AG04450 (cell line): ENCODE data around the gene RAB36. TPM values are rescaled to one million over a fixed set of nuclear protein-coding genes. Genes with fewer than 3 reads are reported as not detected.

Experiments used
- CTCF ChIA-PET: fragments of 300-600, 350-600 bp; formaldehyde crosslinking; extraction: SDS; loops from one replicate; lab custom pipeline; 2022; ENCODE audit warnings: antibody characterized with exemption, inconsistent platforms; lab: Charles Lee
- POLR2A ChIA-PET: fragments of 350-600 bp; formaldehyde crosslinking; extraction: SDS; loops from one replicate; lab custom pipeline; 2021; ENCODE audit warnings: antibody characterized with exemption, inconsistent platforms; lab: Yijun Ruan, JAX
- DNase-seq: peaks from one replicate; pipeline ENCODE4 v3.0.0-alpha.2; 2011; ENCODE audit warnings: low read depth, low spot score
- H3K27ac ChIP-seq: one replicate; pipeline ENCODE4 v1.5.1; 2012; ENCODE audit warnings: low read depth, low read length, control low read depth
- H3K27me3 ChIP-seq: one replicate; pipeline ENCODE4 v1.6.0; 2012; ENCODE audit warnings: low read length; ENCODE audit not compliant: control insufficient read depth, insufficient read depth
- H3K4me3 ChIP-seq: 2 replicates; pipeline ENCODE4 v1.5.1; 2011; ENCODE audit warnings: mild to moderate bottlenecking, low read depth, low read length, control low read depth
- H3K9me3 ChIP-seq: 2 replicates; pipeline ENCODE4 v1.5.1; 2012; ENCODE audit warnings: low read length; ENCODE audit not compliant: control insufficient read depth, insufficient read depth
- polyA plus RNA-seq: library from polyadenylated mRNA; depleted of rRNA; stranded (reverse); fragments of >200 nt; gene quantifications from 2 replicates; pipeline ENCODE4 v1.2.3, GENCODE V29; 2011
- TF ChIP-seq, protein P1 (sequence below): IDR thresholded peaks from 2 replicates; pipeline ENCODE4 v1.5.1; 2011; ENCODE audit warnings: low read depth, low read length, control low read depth, inconsistent platforms

Gene RAB36
- polyA plus RNA-seq, 1 experiment, result 2.6 TPM

DNA sequence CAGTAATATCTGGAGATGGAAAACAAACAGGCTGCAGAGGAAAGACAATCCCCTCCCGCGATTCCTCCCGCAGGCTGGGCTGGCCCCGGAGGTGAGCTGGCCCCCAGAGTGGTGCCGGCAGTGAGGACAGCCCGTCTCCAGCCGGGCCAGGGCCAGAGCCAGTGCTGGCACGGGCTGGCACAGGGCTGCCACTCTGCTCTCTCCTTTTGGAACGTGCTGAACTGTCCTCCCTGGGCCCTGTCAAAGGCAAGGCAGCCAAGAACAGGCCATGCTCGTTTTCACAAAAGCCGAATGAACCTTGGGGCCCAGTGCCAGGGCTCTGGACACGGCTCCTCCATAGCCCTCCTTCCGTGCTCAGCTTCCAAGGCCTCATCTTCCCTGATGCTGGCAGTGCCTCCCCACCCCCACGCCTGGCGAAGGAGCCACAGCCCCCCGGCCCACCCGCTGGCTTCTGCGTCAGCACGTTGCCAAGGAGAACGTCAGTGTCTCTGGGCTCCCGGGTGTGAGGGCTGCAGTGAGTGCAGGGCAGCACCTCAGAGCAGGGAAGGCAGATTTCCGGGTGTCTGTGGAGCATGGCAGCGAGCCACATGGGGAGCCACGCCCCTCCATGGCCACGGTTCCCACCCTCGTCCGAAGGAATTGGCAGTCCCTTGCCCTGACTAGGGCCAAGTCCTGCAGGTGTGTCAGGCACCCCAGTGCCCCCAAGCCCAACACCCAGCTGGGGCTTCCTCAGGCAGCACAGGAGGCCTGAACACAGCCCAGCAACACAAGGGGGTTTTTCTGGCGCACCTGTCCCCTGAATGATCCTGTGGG is 46.4 kb upstream of the RAB36 start:
- ChIA-PET POLR2A (no interaction called here), CTCF (no interaction called here)
- H3K27me3 ChIP-seq, result peaks cover 5% of the 10 kb centered on the region
- H3K9me3 ChIP-seq, result no peaks in the 10 kb centered on the region
- H3K27ac ChIP-seq, result no peak overlapping the region
- DNase-seq, result no peak
- H3K4me3 ChIP-seq, result no peak overlapping the region
- TF ChIP-seq, protein P1, sequence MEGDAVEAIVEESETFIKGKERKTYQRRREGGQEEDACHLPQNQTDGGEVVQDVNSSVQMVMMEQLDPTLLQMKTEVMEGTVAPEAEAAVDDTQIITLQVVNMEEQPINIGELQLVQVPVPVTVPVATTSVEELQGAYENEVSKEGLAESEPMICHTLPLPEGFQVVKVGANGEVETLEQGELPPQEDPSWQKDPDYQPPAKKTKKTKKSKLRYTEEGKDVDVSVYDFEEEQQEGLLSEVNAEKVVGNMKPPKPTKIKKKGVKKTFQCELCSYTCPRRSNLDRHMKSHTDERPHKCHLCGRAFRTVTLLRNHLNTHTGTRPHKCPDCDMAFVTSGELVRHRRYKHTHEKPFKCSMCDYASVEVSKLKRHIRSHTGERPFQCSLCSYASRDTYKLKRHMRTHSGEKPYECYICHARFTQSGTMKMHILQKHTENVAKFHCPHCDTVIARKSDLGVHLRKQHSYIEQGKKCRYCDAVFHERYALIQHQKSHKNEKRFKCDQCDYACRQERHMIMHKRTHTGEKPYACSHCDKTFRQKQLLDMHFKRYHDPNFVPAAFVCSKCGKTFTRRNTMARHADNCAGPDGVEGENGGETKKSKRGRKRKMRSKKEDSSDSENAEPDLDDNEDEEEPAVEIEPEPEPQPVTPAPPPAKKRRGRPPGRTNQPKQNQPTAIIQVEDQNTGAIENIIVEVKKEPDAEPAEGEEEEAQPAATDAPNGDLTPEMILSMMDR, result no peak

- Histone ChIP-seq H3K27ac (no peak overlapping the region), H3K27me3 (peaks cover 5% of the 10 kb centered on the region), H3K4me3 (no peak overlapping the region), H3K9me3 (no peaks in the 10 kb centered on the region)
- DNase-seq, result no peak
- POLR2A ChIA-PET, result no interaction called here
- CTCF ChIA-PET, result no interaction called here
- TF ChIP-seq, protein P1, result no peak
These were observed 45.8 kb upstream of the RAB36 start for GRCh38 chr22:23099531-23099804.

DNA sequence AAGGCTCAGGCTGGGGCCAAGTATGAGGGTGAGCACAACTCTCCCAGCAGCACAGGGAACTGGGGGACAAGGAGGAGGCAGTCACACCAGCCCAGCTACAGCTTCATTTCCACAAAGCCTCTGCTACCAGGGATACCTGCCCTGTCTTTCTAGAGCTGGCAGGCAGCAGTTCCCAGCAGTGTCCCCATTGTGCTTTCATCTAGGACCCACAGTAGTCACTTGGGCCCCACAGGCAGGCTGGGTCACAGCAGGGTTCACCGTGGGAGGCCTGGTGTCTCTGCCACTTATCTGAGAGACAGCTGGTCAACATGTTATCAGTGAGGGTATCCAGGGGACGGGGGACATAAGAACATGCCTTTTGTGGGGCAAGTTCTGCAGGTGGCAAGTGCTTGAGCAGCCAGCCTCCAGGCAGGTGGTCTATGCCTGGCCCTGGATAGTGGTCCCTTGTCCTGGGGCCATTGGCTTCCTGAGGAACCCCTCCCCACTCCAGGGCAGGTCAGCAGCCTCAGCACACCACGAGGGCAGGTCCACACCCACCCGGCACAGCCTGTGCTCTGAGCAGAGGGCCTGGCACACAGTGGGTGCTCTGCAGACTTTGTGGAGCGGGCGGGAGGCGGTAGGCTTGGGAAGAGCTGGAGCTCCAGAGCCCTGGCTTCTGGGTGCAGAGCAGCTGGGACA is 45.0 kb upstream of the RAB36 start:
- peaks cover 6% of the 10 kb centered on the region for H3K27me3 ChIP-seq
- H3K9me3 ChIP-seq, result no peaks in the 10 kb centered on the region
- TF ChIP-seq, protein P1, result no peak
- CTCF ChIA-PET, result no interaction called here
- H3K4me3 ChIP-seq, result no peak overlapping the region
- no peak overlapping the region for H3K27ac ChIP-seq
- DNase-seq, result no peak
- POLR2A ChIA-PET, result no interaction called here

DNA sequence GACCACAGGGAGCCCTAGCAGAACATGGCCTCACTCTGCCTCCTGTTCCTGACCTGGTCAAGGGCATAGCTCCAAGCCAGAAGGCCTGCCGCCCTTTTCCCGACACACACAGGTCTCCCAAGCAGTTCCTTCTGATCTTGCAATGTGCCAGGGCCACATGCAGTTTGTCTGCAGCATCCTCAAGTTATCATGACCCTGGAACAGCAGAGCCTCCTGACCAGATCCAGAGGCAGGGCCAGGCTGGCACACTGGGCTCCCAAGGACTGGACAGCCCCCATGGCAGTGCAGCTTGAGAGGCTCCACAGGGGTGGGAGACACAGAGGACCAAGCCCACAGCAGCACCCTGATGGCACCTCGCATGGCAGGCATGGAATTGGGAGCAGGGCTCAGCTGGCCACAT is 43.8 kb upstream of the RAB36 start:
- POLR2A ChIA-PET, result no interaction called here
- Histone ChIP-seq H3K27me3 (peaks cover 10% of the 10 kb centered on the region), H3K4me3 (no peak overlapping the region), H3K9me3 (no peaks in the 10 kb centered on the region), H3K27ac (no peak overlapping the region)
- no peak for DNase-seq
- TF ChIP-seq, protein P1, result no peak
- CTCF ChIA-PET, result no interaction called here

GRCh38 chr22:23102002-23102655 is 43.1 kb upstream of the RAB36 start:
- TF ChIP-seq, protein P1, result no peak
- no peak overlapping the region for H3K4me3 ChIP-seq
- H3K27ac ChIP-seq, result no peak overlapping the region
- CTCF ChIA-PET, result interaction anchor here (0.7 kb wide), 1 partner anchor 132 kb away, joined by 4 read pairs; no protein-coding TSS in a partner anchor
- POLR2A ChIA-PET, result no interaction called here
- no peaks in the 10 kb centered on the region for H3K9me3 ChIP-seq
- no peak for DNase-seq
- H3K27me3 ChIP-seq, result peaks cover 10% of the 10 kb centered on the region
